Activated naive CD4-positive, alpha-beta T cell treated with anti-CD3 and anti-CD28 coated beads, Interleukin-2, amount 10 ng/mL, durations not matched to agents 7 days and 5 days (primary cell): ENCODE results near the gene WDR3.

ENCODE experiments used
- CTCF ChIA-PET: fragments of 350-600 bp; sonication (Branson Sonifier 250); formaldehyde crosslinking; loops from one replicate; lab custom pipeline; 2021; ENCODE audit warnings: antibody characterized with exemption; lab: Charles Lee
- DNase-seq: peaks from one replicate; pipeline ENCODE4 v3.0.0-alpha.2; 2020
- H3K27ac Mint-ChIP-seq: one replicate; pipeline ENCODE4 v1.8.0; 2021; ENCODE audit warnings: mild to moderate bottlenecking, moderate library complexity, mixed read lengths
- H3K27me3 Mint-ChIP-seq: one replicate; pipeline ENCODE4 v1.8.0; 2021; ENCODE audit warnings: mild to moderate bottlenecking, mixed read lengths
- H3K36me3 Mint-ChIP-seq: one replicate; pipeline ENCODE4 v1.8.0; 2021; ENCODE audit warnings: mixed read lengths
- H3K4me1 Mint-ChIP-seq: one replicate; pipeline ENCODE4 v1.8.0; 2021; ENCODE audit warnings: mixed read lengths
- H3K4me3 Mint-ChIP-seq: one replicate; pipeline ENCODE4 v1.8.0; 2021; ENCODE audit warnings: mild to moderate bottlenecking, moderate library complexity, mixed read lengths
- H3K9me3 Mint-ChIP-seq: one replicate; pipeline ENCODE4 v1.8.0; 2021; ENCODE audit warnings: mixed read lengths

WDR3 gene

GRCh38 chr1:117970252-117970651 lies 40.7 kb downstream of the WDR3 start:
- H3K36me3 Mint-ChIP-seq: no peaks in the 10 kb centered on the region
- CTCF ChIA-PET: no interaction called here
- no peak overlapping the region for H3K4me3 Mint-ChIP-seq
- no peaks in the 10 kb centered on the region for H3K9me3 Mint-ChIP-seq
- no peaks in the 10 kb centered on the region for H3K4me1 Mint-ChIP-seq
- H3K27ac Mint-ChIP-seq: no peak overlapping the region
- peaks cover 9% of the 10 kb centered on the region for H3K27me3 Mint-ChIP-seq
- DNase-seq: no peak

DNA sequence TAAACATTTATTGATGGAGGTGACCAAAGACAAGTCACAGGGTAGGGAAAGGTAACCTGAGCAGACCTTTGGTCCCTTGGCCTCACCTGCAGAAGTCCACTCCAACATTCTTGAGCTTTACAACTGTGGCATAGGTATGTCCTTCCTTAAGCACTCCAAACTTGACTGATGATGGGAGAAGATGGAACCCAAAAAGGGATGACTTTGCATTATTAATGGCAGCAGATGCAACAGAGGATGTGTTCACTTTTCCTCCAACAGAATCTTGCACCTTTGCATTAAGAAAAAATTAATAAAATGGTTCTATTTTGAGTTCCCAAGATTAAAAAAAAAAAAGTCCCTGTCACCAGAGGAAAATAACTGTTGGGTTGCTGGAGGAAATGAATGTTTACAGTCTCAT lies 42.2 kb downstream of the WDR3 start:
- DNase-seq: no peak
- peaks cover 9% of the 10 kb centered on the region for H3K27me3 Mint-ChIP-seq
- H3K4me3 Mint-ChIP-seq: no peak overlapping the region
- H3K9me3 Mint-ChIP-seq: no peaks in the 10 kb centered on the region
- no peak overlapping the region for H3K27ac Mint-ChIP-seq
- CTCF ChIA-PET: no interaction called here
- H3K36me3 Mint-ChIP-seq: no peaks in the 10 kb centered on the region
- H3K4me1 Mint-ChIP-seq: no peaks in the 10 kb centered on the region

DNA sequence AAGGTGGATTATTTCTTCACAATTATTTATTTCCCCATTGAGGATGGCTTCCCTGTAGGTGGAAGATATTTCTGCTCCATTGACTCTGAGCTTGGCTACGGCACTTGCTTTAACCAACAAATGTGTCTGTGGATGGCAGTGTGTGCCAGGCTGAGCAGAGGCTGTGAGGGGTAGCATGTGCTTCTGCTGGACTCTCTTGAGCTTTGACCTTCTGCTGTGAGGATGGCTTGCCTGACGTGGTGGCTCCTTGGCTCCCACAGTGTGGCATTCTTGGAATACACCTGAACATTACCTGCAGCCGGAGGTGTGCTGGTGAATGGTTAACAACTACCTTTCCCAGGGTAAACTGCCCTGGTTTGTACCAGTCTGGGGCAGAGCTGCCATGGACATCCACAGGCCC lies 46.8 kb downstream of the WDR3 start:
- Mint-ChIP-seq H3K36me3 (no peaks in the 10 kb centered on the region), H3K27me3 (peaks cover 6% of the 10 kb centered on the region), H3K27ac (no peak overlapping the region), H3K9me3 (no peaks in the 10 kb centered on the region), H3K4me3 (no peak overlapping the region), H3K4me1 (no peaks in the 10 kb centered on the region)
- CTCF ChIA-PET: no interaction called here
- no peak for DNase-seq

DNA sequence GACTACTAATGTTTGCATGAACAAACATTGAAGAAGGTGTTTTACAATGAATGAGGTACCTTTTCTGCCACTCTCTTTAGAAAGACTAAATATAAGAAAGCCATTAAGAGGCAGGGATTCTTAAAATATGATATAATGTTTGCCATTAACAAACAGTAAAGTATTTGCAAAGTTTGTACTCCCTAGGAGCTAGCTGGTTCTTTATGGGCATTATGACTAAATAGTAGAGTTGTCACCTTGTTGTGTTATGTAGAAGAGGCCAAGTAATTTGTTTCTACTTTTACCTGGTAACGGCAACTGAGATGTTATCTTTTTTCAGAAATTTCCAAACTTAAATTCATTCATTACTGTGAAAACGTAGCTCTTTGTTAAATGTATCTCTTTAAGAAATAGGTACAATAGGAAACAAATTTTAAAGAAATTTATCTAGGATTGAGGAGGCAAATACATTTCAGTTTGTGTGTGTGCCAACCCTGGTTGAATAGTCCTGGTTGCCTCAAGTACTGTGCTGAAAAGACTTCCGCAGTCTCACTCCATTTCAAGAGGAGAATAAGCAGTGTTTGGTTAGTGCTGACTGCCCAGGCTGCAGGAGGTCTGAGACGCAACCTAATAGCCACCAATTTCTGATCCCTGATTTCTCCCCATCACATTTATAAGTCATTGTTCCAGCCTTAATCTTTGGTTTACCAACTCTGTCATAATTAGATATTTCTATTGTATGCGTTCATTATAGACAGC lies 52.1 kb downstream of the WDR3 start:
- CTCF ChIA-PET: no interaction called here
- H3K27ac Mint-ChIP-seq: no peak overlapping the region
- no peak for DNase-seq
- peaks cover 6% of the 10 kb centered on the region for H3K27me3 Mint-ChIP-seq
- H3K36me3 Mint-ChIP-seq: no peaks in the 10 kb centered on the region
- no peaks in the 10 kb centered on the region for H3K9me3 Mint-ChIP-seq
- H3K4me1 Mint-ChIP-seq: no peaks in the 10 kb centered on the region
- no peak overlapping the region for H3K4me3 Mint-ChIP-seq

DNA sequence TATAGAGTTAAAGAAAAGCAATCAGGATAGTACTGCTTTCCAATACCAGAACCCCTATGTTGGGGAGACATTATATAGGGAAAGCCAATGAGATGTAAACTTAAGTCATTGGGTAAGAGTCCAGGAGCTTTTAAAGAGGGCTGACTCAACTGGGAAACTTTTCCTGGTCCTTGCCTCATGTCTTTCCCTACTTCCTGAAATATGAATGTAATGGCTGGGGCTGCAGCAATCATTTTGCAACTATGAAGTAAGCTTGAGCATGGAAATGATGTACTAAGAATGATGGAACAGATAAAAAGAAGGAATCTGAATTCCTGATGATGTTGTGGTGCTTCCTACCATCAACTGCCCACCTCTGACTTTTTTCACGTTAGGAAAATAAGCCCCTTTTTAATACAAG lies 55.7 kb downstream of the WDR3 start:
- CTCF ChIA-PET: no interaction called here
- no peak overlapping the region for H3K4me3 Mint-ChIP-seq

DNA sequence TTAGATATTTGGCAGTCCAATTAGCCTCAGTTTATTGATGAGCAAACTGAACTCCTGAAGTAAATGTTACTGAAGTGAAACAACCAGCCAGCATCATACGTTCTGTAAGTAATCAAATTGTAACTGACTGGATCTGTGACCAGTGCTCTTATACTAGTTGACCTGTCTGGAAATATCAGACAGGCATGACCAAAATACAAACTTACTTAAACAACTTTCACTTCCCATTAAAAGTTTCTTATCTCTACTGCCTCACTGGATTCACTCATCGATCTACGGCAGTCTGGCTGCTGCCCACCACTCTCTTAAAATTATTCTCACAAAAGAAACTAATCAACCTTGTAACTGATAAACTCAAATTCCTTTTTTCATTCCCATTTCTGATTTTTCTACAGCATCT lies 56.4 kb downstream of the WDR3 start:
- H3K36me3 Mint-ChIP-seq: no peaks in the 10 kb centered on the region
- CTCF ChIA-PET: no interaction called here

More for the DNA sequence above, 55.7 kb downstream of the WDR3 start:
- no peaks in the 10 kb centered on the region for H3K4me1 Mint-ChIP-seq
- H3K9me3 Mint-ChIP-seq: no peaks in the 10 kb centered on the region
- H3K27me3 Mint-ChIP-seq: peaks cover 8% of the 10 kb centered on the region
- H3K27ac Mint-ChIP-seq: no peak overlapping the region
- DNase-seq: no peak
- H3K36me3 Mint-ChIP-seq: no peaks in the 10 kb centered on the region

DNA sequence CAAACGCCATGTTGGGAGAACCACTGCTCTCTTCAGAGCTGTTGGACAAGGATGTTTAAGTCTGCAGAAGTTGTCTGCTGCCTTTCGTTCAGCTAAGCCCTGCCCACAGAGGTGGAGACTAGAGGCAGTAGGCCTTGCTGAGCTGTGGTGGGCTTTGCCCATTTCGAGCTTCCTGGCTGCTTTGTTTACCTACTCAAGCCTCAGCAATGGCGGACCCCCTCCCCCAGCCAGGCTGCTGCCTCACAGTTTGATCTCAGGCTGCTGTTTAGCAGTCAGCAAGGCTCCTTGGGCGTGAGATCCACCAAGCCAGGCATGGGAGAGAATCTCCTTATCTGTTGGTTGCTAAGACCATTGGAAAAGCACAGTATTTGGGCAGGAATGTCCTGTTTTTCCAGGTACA lies 74.8 kb downstream of the WDR3 start:
- Mint-ChIP-seq H3K4me1 (no peaks in the 10 kb centered on the region), H3K27ac (no peak overlapping the region), H3K36me3 (no peaks in the 10 kb centered on the region), H3K4me3 (no peak overlapping the region), H3K9me3 (peaks cover 1% of the 10 kb centered on the region), H3K27me3 (no peaks in the 10 kb centered on the region)
- CTCF ChIA-PET: interaction anchor here (0.5 kb wide), 1 partner anchor 11 kb away, joined by 3 read pairs; no protein-coding TSS in a partner anchor
- DNase-seq: no peak

More for the DNA sequence above, 56.4 kb downstream of the WDR3 start:
- DNase-seq: no peak
- Mint-ChIP-seq H3K4me1 (no peaks in the 10 kb centered on the region), H3K9me3 (no peaks in the 10 kb centered on the region), H3K27me3 (peaks cover 8% of the 10 kb centered on the region), H3K27ac (no peak overlapping the region), H3K4me3 (no peak overlapping the region)

- H3K27me3 Mint-ChIP-seq: no peaks in the 10 kb centered on the region
- no peak for DNase-seq
- peaks cover 1% of the 10 kb centered on the region for H3K9me3 Mint-ChIP-seq
- H3K4me3 Mint-ChIP-seq: no peak overlapping the region
- no peaks in the 10 kb centered on the region for H3K36me3 Mint-ChIP-seq
- H3K4me1 Mint-ChIP-seq: no peaks in the 10 kb centered on the region
- CTCF ChIA-PET: no interaction called here
- H3K27ac Mint-ChIP-seq: no peak overlapping the region
Measured at GRCh38 chr1:118007391-118007790, 77.9 kb downstream of the WDR3 start.

DNA sequence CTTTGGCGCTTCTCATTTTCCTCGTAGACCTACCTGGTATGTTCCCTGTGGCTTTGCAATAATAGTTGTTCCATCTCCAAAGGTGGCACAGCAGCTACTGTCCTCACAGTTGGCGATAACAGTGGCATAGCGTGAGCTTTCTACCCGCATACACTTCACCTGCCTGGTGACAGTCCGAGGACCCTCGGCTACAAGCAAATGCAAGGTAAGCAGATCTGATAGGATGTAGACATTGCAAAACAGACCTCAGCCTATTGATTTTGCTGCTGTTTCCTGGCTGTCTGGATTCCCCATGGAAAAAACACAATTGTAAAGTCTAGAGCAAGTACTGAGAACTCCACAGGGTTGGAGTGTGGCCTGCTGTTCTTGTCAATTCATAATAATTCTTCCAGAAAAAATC lies 78.5 kb downstream of the WDR3 start:
- Mint-ChIP-seq H3K27ac (no peak overlapping the region), H3K4me3 (no peak overlapping the region), H3K36me3 (no peaks in the 10 kb centered on the region), H3K27me3 (no peaks in the 10 kb centered on the region), H3K9me3 (peaks cover 1% of the 10 kb centered on the region), H3K4me1 (no peaks in the 10 kb centered on the region)
- CTCF ChIA-PET: no interaction called here
- DNase-seq: no peak

GRCh38 chr1:118012515-118013124 lies 83.1 kb downstream of the WDR3 start:
- H3K27ac Mint-ChIP-seq: no peak overlapping the region
- CTCF ChIA-PET: no interaction called here

GRCh38 chr1:118013336-118013735 lies 83.8 kb downstream of the WDR3 start:
- H3K27ac Mint-ChIP-seq: no peak overlapping the region
- no peaks in the 10 kb centered on the region for H3K36me3 Mint-ChIP-seq
- H3K27me3 Mint-ChIP-seq: no peaks in the 10 kb centered on the region
- no peak for DNase-seq
- CTCF ChIA-PET: no interaction called here
- no peak overlapping the region for H3K4me3 Mint-ChIP-seq
- no peaks in the 10 kb centered on the region for H3K9me3 Mint-ChIP-seq
- no peaks in the 10 kb centered on the region for H3K4me1 Mint-ChIP-seq

More at GRCh38 chr1:118012515-118013124, 83.1 kb downstream of the WDR3 start:
- no peaks in the 10 kb centered on the region for H3K9me3 Mint-ChIP-seq
- no peaks in the 10 kb centered on the region for H3K27me3 Mint-ChIP-seq
- H3K4me1 Mint-ChIP-seq: no peaks in the 10 kb centered on the region
- no peak for DNase-seq
- H3K4me3 Mint-ChIP-seq: no peak overlapping the region
- no peaks in the 10 kb centered on the region for H3K36me3 Mint-ChIP-seq

GRCh38 chr1:118013938-118014337 lies 84.4 kb downstream of the WDR3 start:
- H3K27me3 Mint-ChIP-seq: no peaks in the 10 kb centered on the region
- H3K27ac Mint-ChIP-seq: no peak overlapping the region
- DNase-seq: no peak
- H3K9me3 Mint-ChIP-seq: no peaks in the 10 kb centered on the region
- CTCF ChIA-PET: no interaction called here
- no peaks in the 10 kb centered on the region for H3K36me3 Mint-ChIP-seq
- no peaks in the 10 kb centered on the region for H3K4me1 Mint-ChIP-seq
- no peak overlapping the region for H3K4me3 Mint-ChIP-seq
